SK-N-SH (cell line): ENCODE data around the gene CTNND1. TPM values are rescaled to one million over a fixed set of nuclear protein-coding genes. Genes with fewer than 3 reads are reported as not detected.

Experiments
- CTCF ChIA-PET: fragments of 300-600, 350-600 bp; formaldehyde crosslinking; extraction: SDS; loops from one replicate; lab custom pipeline; 2021; lab: Yijun Ruan, JAX
- POLR2A ChIA-PET: fragments of 350-600 bp; sonication (Branson Sonifier 250); formaldehyde crosslinking; extraction: SDS; loops from one replicate; lab custom pipeline; 2020; ENCODE audit warnings: antibody characterized with exemption, inconsistent platforms; lab: Yijun Ruan, JAX
- DNase-seq: peaks from one replicate; pipeline ENCODE4 v3.0.0; 2012
- H2AFZ ChIP-seq: fragments of 200-600 bp; sonication (generic); 2 replicates; pipeline ENCODE4 v1.8.1; 2016; ENCODE audit warnings: antibody characterized with exemption, mild to moderate bottlenecking, low read depth
- H3F3A ChIP-seq: fragments of 200-600 bp; sonication (generic); replicated peaks from 2 replicates; pipeline ENCODE3; 2016; ENCODE audit warnings: antibody characterized with exemption, mild to moderate bottlenecking; ENCODE audit not compliant: insufficient read depth
- H3K27ac ChIP-seq, 2 experiments: fragments of 200-500 bp in 1 of 2; fragments of 200-600 bp in 1 of 2; sonication (Bioruptor generic) in 1 of 2; sonication (generic), shearing (Covaris generic) in 1 of 2; 2 replicates each; pipeline versions ENCODE4 v1.5.1 to v1.6.1; 2014 to 2016; ENCODE audit warnings: low read depth in 2 of 2, inconsistent platforms in 1 of 2, low read length in 1 of 2, mild to moderate bottlenecking in 1 of 2, mixed read lengths in 1 of 2
- H3K27me3 ChIP-seq: fragments of 200-600 bp; sonication (generic), shearing (Covaris generic); 2 replicates; pipeline ENCODE4 v1.6.1; 2016; ENCODE audit warnings: mixed run types; ENCODE audit not compliant: insufficient read depth
- H3K36me3 ChIP-seq, 2 experiments: fragments of 200-500 bp in 1 of 2; fragments of 200-600 bp in 1 of 2; sonication (Bioruptor generic) in 1 of 2; sonication (generic) in 1 of 2; replicated peaks in 1 of 2; 2 replicates each; pipeline versions ENCODE3 to v1.5.1; 2014 to 2016; ENCODE audit warnings: low read length in 1 of 2, mild to moderate bottlenecking in 1 of 2; ENCODE audit not compliant: insufficient read depth in 2 of 2, control insufficient read depth in 1 of 2
- H3K4me1 ChIP-seq, 2 experiments: fragments of 200-500 bp in 1 of 2; fragments of 200-600 bp in 1 of 2; sonication (Bioruptor generic) in 1 of 2; sonication (generic), shearing (Covaris generic) in 1 of 2; 2 replicates each; pipeline versions ENCODE4 v1.5.1 to v1.6.1; 2014 to 2016; ENCODE audit warnings: low read depth in 1 of 2, low read length in 1 of 2, mixed run types in 1 of 2; ENCODE audit not compliant: insufficient read depth in 2 of 2, control insufficient read depth in 1 of 2
- H3K4me2 ChIP-seq: fragments of 200-600 bp; sonication (generic), shearing (Covaris generic); 2 replicates; pipeline ENCODE4 v1.6.1; 2017; ENCODE audit warnings: mixed run types
- H3K4me3 ChIP-seq, 2 experiments: fragments of 200-500 bp in 1 of 2; fragments of 200-600 bp in 1 of 2; sonication (Bioruptor generic) in 1 of 2; sonication (generic), shearing (Covaris generic) in 1 of 2; 2 replicates each; pipeline versions ENCODE4 v1.5.1 to v1.8.1; 2014 to 2016; ENCODE audit warnings: low read depth in 2 of 2, inconsistent platforms in 1 of 2, low read length in 1 of 2, mild to moderate bottlenecking in 1 of 2, mixed read lengths in 1 of 2, moderate library complexity in 1 of 2
- H3K79me2 ChIP-seq: fragments of 200-600 bp; sonication (generic); 2 replicates; pipeline ENCODE4 v1.8.1; 2017; ENCODE audit warnings: mild to moderate bottlenecking; ENCODE audit not compliant: insufficient read depth
- H3K9ac ChIP-seq: fragments of 200-600 bp; sonication (generic); 2 replicates; pipeline ENCODE4 v1.6.1; 2017; ENCODE audit warnings: mixed run types
- H3K9me2 ChIP-seq: fragments of 200-600 bp; sonication (generic); 2 replicates; pipeline ENCODE4 v1.6.1; 2017; ENCODE audit warnings: mixed run types
- H3K9me3 ChIP-seq: fragments of 200-600 bp; sonication (generic); 2 replicates; pipeline ENCODE4 v1.6.1; 2017; ENCODE audit warnings: mixed run types, mild to moderate bottlenecking, moderate library complexity
- H4K20me1 ChIP-seq: fragments of 200-600 bp; sonication (generic); 2 replicates; pipeline ENCODE4 v1.6.1; 2017; ENCODE audit warnings: mild to moderate bottlenecking, mixed run types; ENCODE audit not compliant: insufficient read depth
- CHD2 ChIP-seq: fragments of 150-350 bp; IDR thresholded peaks from 2 replicates; pipeline ENCODE4 v1.6.1; 2018; ENCODE audit warnings: low read length; ENCODE audit not compliant: partially characterized antibody
- CTCF ChIP-seq: fragments of 200-600 bp; sonication (generic); IDR thresholded peaks from 2 replicates; pipeline ENCODE4 v1.6.1; 2017; ENCODE audit warnings: antibody characterized with exemption, mild to moderate bottlenecking, moderate library complexity
- GABPA ChIP-seq: IDR thresholded peaks from 2 replicates; pipeline ENCODE4 v1.4.0; 2012; ENCODE audit warnings: low read depth, mild to moderate bottlenecking
- JUND ChIP-seq: IDR thresholded peaks from 2 replicates; pipeline ENCODE4 v1.4.0; 2012
- MXI1 ChIP-seq: IDR thresholded peaks from 2 replicates; pipeline ENCODE4 v1.6.1; 2012; ENCODE audit warnings: mild to moderate bottlenecking, low read depth, low read length, improper control_type of control experiment
- NFIC ChIP-seq: IDR thresholded peaks from 2 replicates; pipeline ENCODE4 v1.4.0; 2012; ENCODE audit warnings: borderline replicate concordance
- SMC3 ChIP-seq: IDR thresholded peaks from 2 replicates; pipeline ENCODE4 v1.6.1; 2012; ENCODE audit warnings: low read depth, low read length, improper control_type of control experiment
- TCF12 ChIP-seq: IDR thresholded peaks from 2 replicates; pipeline ENCODE4 v1.4.0; 2012
- WGBS: methylation state at CpG from one replicate; pipeline ENCODE4 v1.1.6; 2017; ENCODE audit warnings: low lambda C conversion rate; 5-methylcytosine and 5-hydroxymethylcytosine counted together
- polyA plus RNA-seq, 3 experiments: library from polyadenylated mRNA; depleted of rRNA; stranded (reverse); fragments of >200 nt; gene quantifications; 2 replicates each; pipeline ENCODE4 v1.2.3, GENCODE V29; 2012
- TF ChIP-seq, protein P1 (sequence below): IDR thresholded peaks from 2 replicates; pipeline ENCODE4 v1.4.0; 2012; ENCODE audit warnings: low read depth, borderline replicate concordance
- TF ChIP-seq, protein P2 (sequence below): IDR thresholded peaks from 2 replicates; pipeline ENCODE4 v1.6.1; 2012; ENCODE audit warnings: mild to moderate bottlenecking, low read depth, low read length, moderate library complexity

The CTNND1 gene
- polyA plus RNA-seq, 1 of the 3 experiments (the other 2 are of a cell fraction): 39.4 TPM

GRCh38 chr11:57791321-57792059 is 29.9 kb downstream of the CTNND1 start:
- Histone ChIP-seq H3K9me2 (no peaks in the 10 kb centered on the region), H3K27me3 (no peaks in the 10 kb centered on the region), H3K9ac (no peak overlapping the region), H2AFZ (no peak overlapping the region), H4K20me1 (peaks cover 15% of the 10 kb centered on the region), H3K4me3 (no peak overlapping the region), H3K36me3 (peaks cover 4 to 24% of the 10 kb centered on the region in 2 experiments), H3K4me2 (no peak overlapping the region), H3K79me2 (peaks cover 95% of the 10 kb centered on the region), H3K27ac (no peak overlapping the region), H3K9me3 (no peaks in the 10 kb centered on the region), H3K4me1 (peaks cover 0 to 8% of the 10 kb centered on the region in 2 experiments; a peak in 2 of 4 replicates), H3F3A (peaks cover 5% of the 10 kb centered on the region)
- POLR2A ChIA-PET: no interaction called here
- TF ChIP-seq CHD2 (no peak), MXI1 (no peak), SMC3 (no peak), NFIC (no peak), JUND (no peak), TCF12 (no peak), CTCF (no peak), GABPA (no peak)
- TF ChIP-seq, protein P1, sequence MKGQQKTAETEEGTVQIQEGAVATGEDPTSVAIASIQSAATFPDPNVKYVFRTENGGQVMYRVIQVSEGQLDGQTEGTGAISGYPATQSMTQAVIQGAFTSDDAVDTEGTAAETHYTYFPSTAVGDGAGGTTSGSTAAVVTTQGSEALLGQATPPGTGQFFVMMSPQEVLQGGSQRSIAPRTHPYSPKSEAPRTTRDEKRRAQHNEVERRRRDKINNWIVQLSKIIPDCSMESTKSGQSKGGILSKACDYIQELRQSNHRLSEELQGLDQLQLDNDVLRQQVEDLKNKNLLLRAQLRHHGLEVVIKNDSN: no peak
- TF ChIP-seq, protein P2, sequence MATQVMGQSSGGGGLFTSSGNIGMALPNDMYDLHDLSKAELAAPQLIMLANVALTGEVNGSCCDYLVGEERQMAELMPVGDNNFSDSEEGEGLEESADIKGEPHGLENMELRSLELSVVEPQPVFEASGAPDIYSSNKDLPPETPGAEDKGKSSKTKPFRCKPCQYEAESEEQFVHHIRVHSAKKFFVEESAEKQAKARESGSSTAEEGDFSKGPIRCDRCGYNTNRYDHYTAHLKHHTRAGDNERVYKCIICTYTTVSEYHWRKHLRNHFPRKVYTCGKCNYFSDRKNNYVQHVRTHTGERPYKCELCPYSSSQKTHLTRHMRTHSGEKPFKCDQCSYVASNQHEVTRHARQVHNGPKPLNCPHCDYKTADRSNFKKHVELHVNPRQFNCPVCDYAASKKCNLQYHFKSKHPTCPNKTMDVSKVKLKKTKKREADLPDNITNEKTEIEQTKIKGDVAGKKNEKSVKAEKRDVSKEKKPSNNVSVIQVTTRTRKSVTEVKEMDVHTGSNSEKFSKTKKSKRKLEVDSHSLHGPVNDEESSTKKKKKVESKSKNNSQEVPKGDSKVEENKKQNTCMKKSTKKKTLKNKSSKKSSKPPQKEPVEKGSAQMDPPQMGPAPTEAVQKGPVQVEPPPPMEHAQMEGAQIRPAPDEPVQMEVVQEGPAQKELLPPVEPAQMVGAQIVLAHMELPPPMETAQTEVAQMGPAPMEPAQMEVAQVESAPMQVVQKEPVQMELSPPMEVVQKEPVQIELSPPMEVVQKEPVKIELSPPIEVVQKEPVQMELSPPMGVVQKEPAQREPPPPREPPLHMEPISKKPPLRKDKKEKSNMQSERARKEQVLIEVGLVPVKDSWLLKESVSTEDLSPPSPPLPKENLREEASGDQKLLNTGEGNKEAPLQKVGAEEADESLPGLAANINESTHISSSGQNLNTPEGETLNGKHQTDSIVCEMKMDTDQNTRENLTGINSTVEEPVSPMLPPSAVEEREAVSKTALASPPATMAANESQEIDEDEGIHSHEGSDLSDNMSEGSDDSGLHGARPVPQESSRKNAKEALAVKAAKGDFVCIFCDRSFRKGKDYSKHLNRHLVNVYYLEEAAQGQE: no peak
- 94% methylated on average over 21 of the region's 22 CpGs for WGBS
- no peak for DNase-seq
- CTCF ChIA-PET: interaction anchor here (2.2 kb wide), 1 partner anchor 9 kb away, joined by 12 read pairs; no protein-coding TSS in a partner anchor
